K562 (cell line): ENCODE data around the gene HPS1. TPM values are rescaled to one million over a fixed set of nuclear protein-coding genes. Genes with fewer than 3 reads are reported as not detected.

ENCODE experiments used
- ATAC-seq: fragments of 200-7000 bp; cut with Tn5 transposase; 3 replicates; pipeline ENCODE4 v1.9.1; 2020; ENCODE audit warnings: moderate library complexity
- BruUV-seq: library from RNA; stranded (reverse); fragments of 400-500 nt; replicated peaks from 2 replicates; lab custom pipeline; 2021; lab: Mats Ljungman, UMichigan
- CTCF ChIA-PET: fragments of 300-600 bp; formaldehyde crosslinking; extraction: SDS; loops from one replicate; lab custom pipeline; 2021; ENCODE audit warnings: low intra/inter-chr PET ratio; lab: Yijun Ruan, JAX
- POLR2A ChIA-PET: fragments of 300-600, 350-650 bp; sonication (Branson Sonifier 250); formaldehyde crosslinking; extraction: SDS; loops from one replicate; lab custom pipeline; 2021; ENCODE audit warnings: antibody characterized with exemption, inconsistent platforms; lab: Yijun Ruan, JAX
- DNase-seq, 4 experiments: peaks; one replicate each; pipeline versions ENCODE4 v3.0.0 to v3.0.0-alpha.2; 2011 to 2018; ENCODE audit warnings: low spot score in 3 of 4, mixed read lengths in 3 of 4; ENCODE audit errors: extremely low read depth in 1 of 4
- FAIRE-seq: peaks from 2 replicates; lab custom pipeline; 2011; peaks lifted over from hg19 to GRCh38; lab: Jason Lieb, UNC
- H2AFZ ChIP-seq: 2 replicates; pipeline ENCODE4 v1.6.0; 2011; ENCODE audit warnings: low read depth, low read length, control low read depth, inconsistent platforms
- H3K27ac ChIP-seq: fragments of 200-600 bp; 3 replicates; pipeline ENCODE4 v1.8.0; 2011; ENCODE audit warnings: low read depth, mild to moderate bottlenecking, control low read depth, inconsistent platforms, low read length, moderate library complexity, mixed read lengths; ENCODE audit errors: extremely low read depth
- H3K27me3 ChIP-seq, 2 experiments: fragments of 300-600 bp in 1 of 2; 2 replicates in 1 of 2; 3 replicates in 1 of 2; pipeline versions ENCODE4 v1.6.0 to v1.8.0; 2011; ENCODE audit warnings: inconsistent platforms in 2 of 2, low read length in 2 of 2, mild to moderate bottlenecking in 1 of 2, mixed read lengths in 1 of 2, moderate library complexity in 1 of 2; ENCODE audit not compliant: control insufficient read depth in 2 of 2, insufficient read depth in 2 of 2
- H3K36me3 ChIP-seq: fragments of 300-600 bp; 3 replicates; pipeline ENCODE4 v1.8.0; 2011; ENCODE audit warnings: mild to moderate bottlenecking, low read length, inconsistent platforms; ENCODE audit not compliant: control insufficient read depth, insufficient read depth
- H3K4me1 ChIP-seq, 2 experiments: fragments of 200-600 bp in 1 of 2; replicated peaks in 1 of 2; 2 replicates in 1 of 2; 3 replicates in 1 of 2; pipeline versions ENCODE4 v1.5.1 to v1.8.0; 2011; ENCODE audit warnings: inconsistent platforms in 2 of 2, low read length in 2 of 2, mild to moderate bottlenecking in 1 of 2, mixed read lengths in 1 of 2, moderate library complexity in 1 of 2; ENCODE audit not compliant: control insufficient read depth in 2 of 2, insufficient read depth in 2 of 2
- H3K4me2 ChIP-seq: 2 replicates; pipeline ENCODE4 v1.6.1; 2011; ENCODE audit warnings: low read length, control low read depth, inconsistent platforms, mixed read lengths; ENCODE audit not compliant: insufficient read depth
- H3K4me3 ChIP-seq: fragments of 200-600 bp; sonication (generic), shearing (Covaris generic); 2 replicates; pipeline ENCODE4 v1.5.1; 2016; ENCODE audit warnings: control low read depth, inconsistent platforms
- H3K79me2 ChIP-seq: fragments of 200-600 bp; 3 replicates; pipeline ENCODE4 v1.8.0; 2011; ENCODE audit warnings: low read length, inconsistent platforms; ENCODE audit not compliant: control insufficient read depth, insufficient read depth
- H3K9ac ChIP-seq, 2 experiments: 2 replicates each; pipeline versions ENCODE4 v1.6.0 to v1.6.1; 2011; ENCODE audit warnings: low read depth in 2 of 2, low read length in 2 of 2, control low read depth in 1 of 2, inconsistent platforms in 1 of 2, mild to moderate bottlenecking in 1 of 2, mixed read lengths in 1 of 2; ENCODE audit not compliant: insufficient read depth in 1 of 2
- H3K9me1 ChIP-seq: one replicate; pipeline ENCODE4 v1.6.0; 2011; ENCODE audit warnings: inconsistent platforms, mild to moderate bottlenecking, low read length, moderate library complexity; ENCODE audit not compliant: control insufficient read depth, insufficient read depth
- H3K9me3 ChIP-seq: replicated peaks from 2 replicates; pipeline ENCODE4 v1.5.1; 2011; ENCODE audit warnings: low read depth, low read length, inconsistent platforms; ENCODE audit not compliant: control insufficient read depth, insufficient read depth
- H4K20me1 ChIP-seq: replicated peaks from 2 replicates; pipeline ENCODE4 v1.6.1; 2011; ENCODE audit warnings: low read length, inconsistent platforms, mixed read lengths; ENCODE audit not compliant: control insufficient read depth, insufficient read depth
- ZNF324 ChIP-seq: fragments of 250-450 bp; sonication (Bioruptor Pico); IDR thresholded peaks from 2 replicates; pipeline ENCODE4 v1.4.0; 2020; ENCODE audit warnings: mild to moderate bottlenecking
- ZNF583 ChIP-seq: fragments of 250-450 bp; sonication (Bioruptor Pico); IDR thresholded peaks from 2 replicates; pipeline ENCODE4 v1.4.0; 2020
- WGBS: fragments of 100-300 bp; shearing (Covaris generic); methylation state at CpG from one replicate; pipeline ENCODE4 v1.1.6; 2016; ENCODE audit warnings: low coverage, mixed read lengths; ENCODE audit not compliant: insufficient coverage; ENCODE audit errors: missing lambda C conversion rate; 5-methylcytosine and 5-hydroxymethylcytosine counted together
- in situ Hi-C: fragments of 300-500 bp; cut with MboI; formaldehyde crosslinking; loops from 4 replicates; pipeline ENCODE4 v1.15.0; 2018; ENCODE audit warnings: inconsistent platforms, mixed read lengths
- intact Hi-C: fragments of 100-400 bp; cut with micrococcal nuclease; formaldehyde crosslinking; loops from 2 replicates; pipeline ENCODE4 v1.14.2; 2022
- polyA plus RNA-seq, 8 experiments: library from polyadenylated mRNA; depleted of rRNA in 4 of 8; stranded (reverse) in 5 of 8; unstranded in 3 of 8; fragments of >200 nt; fragmentation: Nextera tagmentation in 2 of 8; fragmentation: Illumina TruSeq in 1 of 8; extraction: Ambion mirVana in 2 of 8; extraction: Trizol in 1 of 8; gene quantifications; 2 replicates each; pipeline versions ENCODE4 v1.2.1 to v1.2.3, GENCODE V29; 2011 to 2014; ENCODE audit warnings: inconsistent platforms in 1 of 8, missing spikeins in 1 of 8
- total RNA-seq, 7 experiments: library from RNA; depleted of rRNA in 6 of 7; stranded (reverse); fragments of >200 nt in 6 of 7; fragmentation: Illumina TruSeq in 2 of 7; extraction: Trizol in 2 of 7; gene quantifications; 2 replicates each; pipeline versions ENCODE4 v1.2.1 to v1.2.3, GENCODE V29; 2011 to 2021; ENCODE audit warnings: low replicate concordance in 1 of 7
- TF ChIP-seq, protein P1 (sequence below): sonication (generic); IDR thresholded peaks from 2 replicates; pipeline ENCODE4 v1.6.1; 2016
- TF ChIP-seq, protein P2 (sequence below), 2 experiments: fragments of 450-650 bp; IDR thresholded peaks; 2 replicates each; pipeline ENCODE4 v1.6.1; 2016; ENCODE audit warnings: mild to moderate bottlenecking in 2 of 2, borderline replicate concordance in 1 of 2, low read depth in 1 of 2, moderate library complexity in 1 of 2

HPS1 gene
- total and polyA plus RNA-seq, 9 of the 15 experiments (the other 6 are each of a cell fraction or from before 2014, with no cell fraction given): 18.1 to 43.6 (median 26.3) TPM

DNA sequence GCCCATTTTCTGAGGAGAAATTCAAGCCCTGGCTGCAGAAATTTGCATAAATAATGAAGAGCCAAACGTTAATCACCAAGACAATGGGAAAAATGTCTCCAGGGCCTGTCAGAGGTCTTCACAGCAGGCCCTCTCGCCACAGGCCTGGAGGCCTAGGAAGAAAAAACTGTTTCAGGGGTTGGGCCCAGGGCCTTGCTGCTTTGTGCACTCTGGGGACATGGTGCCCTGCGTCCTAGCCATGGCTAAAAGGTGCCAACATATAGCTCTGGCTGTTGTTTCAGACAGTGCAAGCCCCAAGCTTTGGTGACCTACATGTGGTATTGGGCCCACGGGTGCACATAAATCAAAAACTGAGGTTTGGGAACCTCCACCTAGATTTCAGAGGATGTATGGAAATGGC, 8.0 kb downstream of the HPS1 start:
- no peaks in the 10 kb centered on the region for H3K9me3 ChIP-seq
- no TSS peak for BruUV-seq
- no peaks in the 10 kb centered on the region; a peak in 1 of 5 replicates for H3K4me1 ChIP-seq
- H3K9ac ChIP-seq: no peak overlapping the region
- H2AFZ ChIP-seq: no peak overlapping the region
- no peak overlapping the region for H3K4me3 ChIP-seq
- H4K20me1 ChIP-seq: no peaks in the 10 kb centered on the region
- intact Hi-C loops: no loop called here
- ChIA-PET POLR2A (no interaction called here), CTCF (no interaction called here)
- ATAC-seq (no peak), FAIRE-seq (no peak), DNase-seq (no peak)
- peaks cover 4% of the 10 kb centered on the region for H3K79me2 ChIP-seq
- TF ChIP-seq, protein P1, sequence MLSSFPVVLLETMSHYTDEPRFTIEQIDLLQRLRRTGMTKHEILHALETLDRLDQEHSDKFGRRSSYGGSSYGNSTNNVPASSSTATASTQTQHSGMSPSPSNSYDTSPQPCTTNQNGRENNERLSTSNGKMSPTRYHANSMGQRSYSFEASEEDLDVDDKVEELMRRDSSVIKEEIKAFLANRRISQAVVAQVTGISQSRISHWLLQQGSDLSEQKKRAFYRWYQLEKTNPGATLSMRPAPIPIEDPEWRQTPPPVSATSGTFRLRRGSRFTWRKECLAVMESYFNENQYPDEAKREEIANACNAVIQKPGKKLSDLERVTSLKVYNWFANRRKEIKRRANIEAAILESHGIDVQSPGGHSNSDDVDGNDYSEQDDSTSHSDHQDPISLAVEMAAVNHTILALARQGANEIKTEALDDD: no peak
- TF ChIP-seq, protein P2, sequence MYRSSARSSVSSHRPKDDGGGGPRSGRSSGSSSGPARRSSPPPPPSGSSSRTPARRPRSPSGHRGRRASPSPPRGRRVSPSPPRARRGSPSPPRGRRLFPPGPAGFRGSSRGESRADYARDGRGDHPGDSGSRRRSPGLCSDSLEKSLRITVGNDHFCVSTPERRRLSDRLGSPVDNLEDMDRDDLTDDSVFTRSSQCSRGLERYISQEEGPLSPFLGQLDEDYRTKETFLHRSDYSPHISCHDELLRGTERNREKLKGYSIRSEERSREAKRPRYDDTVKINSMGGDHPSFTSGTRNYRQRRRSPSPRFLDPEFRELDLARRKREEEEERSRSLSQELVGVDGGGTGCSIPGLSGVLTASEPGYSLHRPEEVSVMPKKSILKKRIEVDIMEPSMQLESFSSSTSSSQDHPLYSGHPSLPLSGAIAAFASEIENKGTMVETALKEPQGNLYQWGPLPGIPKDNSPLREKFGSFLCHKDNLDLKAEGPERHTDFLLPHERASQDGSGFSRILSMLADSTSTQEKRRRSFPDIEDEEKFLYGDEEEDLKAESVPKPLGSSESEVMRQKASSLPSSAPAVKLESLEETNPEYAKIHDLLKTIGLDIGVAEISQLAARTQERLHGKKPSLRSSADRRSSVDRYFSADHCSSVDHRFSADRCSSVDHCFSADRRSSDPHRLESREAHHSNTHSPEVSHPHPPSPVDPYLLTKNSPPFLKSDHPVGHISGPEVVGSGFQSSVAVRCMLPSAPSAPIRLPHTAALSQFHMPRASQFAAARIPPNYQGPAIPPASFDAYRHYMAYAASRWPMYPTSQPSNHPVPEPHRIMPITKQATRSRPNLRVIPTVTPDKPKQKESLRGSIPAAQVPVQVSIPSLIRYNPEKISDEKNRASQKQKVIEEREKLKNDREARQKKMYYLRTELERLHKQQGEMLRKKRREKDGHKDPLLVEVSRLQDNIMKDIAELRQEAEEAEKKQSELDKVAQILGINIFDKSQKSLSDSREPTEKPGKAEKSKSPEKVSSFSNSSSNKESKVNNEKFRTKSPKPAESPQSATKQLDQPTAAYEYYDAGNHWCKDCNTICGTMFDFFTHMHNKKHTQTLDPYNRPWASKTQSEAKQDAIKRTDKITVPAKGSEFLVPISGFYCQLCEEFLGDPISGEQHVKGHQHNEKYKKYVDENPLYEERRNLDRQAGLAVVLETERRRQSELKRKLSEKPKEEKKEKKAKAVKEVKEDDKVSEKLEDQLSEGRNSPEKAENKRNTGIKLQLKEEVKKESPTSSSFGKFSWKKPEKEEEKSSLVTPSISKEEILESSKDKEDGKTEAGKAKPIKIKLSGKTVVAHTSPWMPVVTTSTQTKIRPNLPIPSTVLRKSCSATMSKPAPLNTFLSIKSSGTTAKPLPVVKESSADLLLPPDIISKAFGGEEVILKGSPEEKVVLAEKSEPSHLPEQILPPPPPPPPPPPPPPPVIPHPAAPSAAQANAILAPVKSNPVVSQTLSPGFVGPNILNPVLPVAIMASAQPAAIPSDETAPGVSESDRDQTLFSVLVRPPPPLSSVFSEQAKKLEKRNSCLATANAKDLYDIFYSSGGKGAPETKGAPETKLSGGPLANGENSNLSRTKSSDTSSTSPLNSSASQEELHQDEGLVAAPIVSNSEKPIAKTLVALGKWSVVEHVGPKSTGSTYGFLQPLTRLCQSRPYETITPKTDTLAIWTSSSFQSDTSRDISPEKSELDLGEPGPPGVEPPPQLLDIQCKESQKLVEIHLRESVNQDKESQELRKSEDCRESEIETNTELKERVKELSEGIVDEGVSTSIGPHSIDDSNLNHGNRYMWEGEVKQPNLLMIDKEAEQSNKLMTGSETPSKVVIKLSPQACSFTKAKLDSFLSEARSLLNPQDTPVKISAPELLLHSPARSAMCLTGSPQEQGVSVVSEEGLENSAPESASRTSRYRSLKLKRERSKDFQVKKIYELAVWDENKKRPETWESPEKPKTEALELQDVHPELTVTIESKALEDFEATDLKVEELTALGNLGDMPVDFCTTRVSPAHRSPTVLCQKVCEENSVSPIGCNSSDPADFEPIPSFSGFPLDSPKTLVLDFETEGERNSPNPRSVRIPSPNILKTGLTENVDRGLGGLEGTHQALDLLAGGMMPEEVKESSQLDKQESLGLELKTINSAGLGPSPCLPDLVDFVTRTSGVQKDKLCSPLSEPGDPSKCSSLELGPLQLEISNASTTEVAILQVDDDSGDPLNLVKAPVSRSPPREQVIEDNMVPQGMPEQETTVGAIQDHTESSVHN (IDR thresholded peaks at IDR 0.05; ENCODE audit: borderline replicate concordance in 1 of 2, low read depth in 1 of 2): no peak
- TF ChIP-seq ZNF583 (CRISPR knock-in tag) (no peak), ZNF324 (no peak)
- in situ Hi-C loops: no loop called here
- peaks cover 81% of the 10 kb centered on the region; the same call in 2 of the 3 replicates for H3K36me3 ChIP-seq
- H3K27me3 ChIP-seq: no peaks in the 10 kb centered on the region
- H3K4me2 ChIP-seq: no peak overlapping the region
- 72% methylated on average over 3 of the region's 4 CpGs for WGBS
- no peak overlapping the region for H3K27ac ChIP-seq
- H3K9me1 ChIP-seq: no peaks in the 10 kb centered on the region
